Kidney tubule cell (primary cell): ENCODE measurements around the gene NALCN.

Experiments used
- DNase-seq: peaks from one replicate; pipeline ENCODE4 v3.0.0-alpha.2; 2018; ENCODE audit warnings: low spot score

The NALCN gene

DNA sequence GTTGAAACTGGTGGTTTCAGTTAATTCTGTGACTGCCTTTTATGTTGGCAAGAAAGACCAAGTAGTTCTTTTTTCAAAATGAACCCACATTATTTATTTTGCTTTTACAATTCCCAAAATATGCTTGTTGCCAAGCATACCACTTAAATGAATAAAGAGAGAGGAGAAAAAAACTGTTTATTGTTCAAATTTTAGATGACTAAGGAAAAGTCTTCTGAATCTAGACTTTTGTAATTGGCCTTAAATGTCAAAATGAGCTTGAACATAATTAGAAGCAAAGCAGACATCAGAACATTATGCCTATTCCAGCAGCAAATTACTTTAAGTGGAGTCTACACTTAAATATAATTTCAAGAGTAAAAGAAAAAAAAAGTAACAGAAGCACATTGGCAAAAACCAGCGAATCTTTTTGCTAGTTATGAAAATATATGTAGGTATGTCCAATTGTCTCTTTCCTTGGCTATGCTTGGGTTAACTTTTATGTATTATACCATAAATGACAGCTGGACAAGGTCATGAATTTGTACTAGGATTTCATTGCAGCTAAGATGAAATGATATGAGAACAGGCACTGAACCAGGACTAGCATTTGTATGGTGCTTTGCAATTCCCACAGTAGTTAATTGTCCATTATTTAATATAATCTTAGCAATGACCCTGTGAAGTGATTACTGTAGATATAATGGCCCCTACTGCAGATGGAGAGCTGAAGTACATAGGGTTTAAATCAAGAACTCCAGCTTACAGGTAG lies 211.9 kb downstream of the NALCN start:
- DNase-seq: no peak

DNA sequence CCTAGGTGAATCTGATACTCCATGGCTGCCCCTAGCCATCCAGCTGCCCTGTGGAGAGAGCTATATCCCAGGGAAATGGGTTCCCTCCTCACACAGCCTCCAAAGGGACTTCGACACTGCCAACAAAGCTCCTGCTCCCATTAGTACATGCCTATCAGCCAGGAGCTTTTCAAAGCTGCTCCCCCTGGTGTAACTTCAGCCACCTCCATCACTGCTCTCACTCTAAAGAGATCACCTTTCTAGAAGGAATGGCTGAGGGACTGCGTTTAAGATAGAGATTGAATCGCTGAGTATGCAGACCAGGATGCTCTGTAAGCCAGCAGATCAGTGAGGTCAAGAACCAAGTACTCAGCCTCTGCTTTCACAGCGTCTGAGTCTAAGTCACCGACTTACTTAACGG lies 213.7 kb downstream of the NALCN start:
- DNase-seq: no peak

DNA sequence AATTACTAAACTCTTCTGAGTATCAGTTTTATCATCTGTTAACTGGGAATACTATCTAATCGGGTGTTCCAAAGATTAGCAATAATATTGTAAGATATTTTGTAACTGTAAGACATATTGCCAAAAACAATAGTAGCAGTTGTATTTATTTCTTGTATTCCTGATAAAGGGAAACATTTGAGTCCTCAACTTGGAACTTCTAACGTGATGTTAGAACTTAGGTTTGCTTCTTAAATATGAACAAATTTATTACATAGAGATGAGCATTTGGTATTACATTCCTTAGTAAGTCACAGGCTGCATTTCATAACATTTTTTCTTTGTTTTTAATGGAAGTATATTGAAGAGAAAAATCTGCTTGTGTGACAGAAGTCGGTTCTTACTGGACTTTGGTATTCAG lies 225.3 kb downstream of the NALCN start:
- DNase-seq: no peak

DNA sequence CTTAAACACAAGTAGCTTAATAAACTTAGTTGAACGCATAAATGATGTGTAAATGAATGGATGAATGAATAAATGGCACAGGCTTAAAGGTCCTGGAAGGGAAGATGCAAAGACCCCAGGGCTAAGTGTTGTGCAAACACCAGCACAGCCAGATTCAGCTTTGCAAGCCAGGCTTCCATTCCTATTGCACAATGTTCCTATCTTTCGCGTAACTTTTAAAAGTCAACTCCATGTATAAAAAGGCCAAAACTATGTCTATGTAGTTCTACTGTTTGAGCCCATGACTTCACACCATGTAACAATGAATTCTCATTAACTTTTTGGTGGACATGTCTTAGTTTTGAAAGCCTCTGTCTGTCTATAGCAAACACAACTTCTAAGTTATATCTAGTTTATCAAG lies 226.0 kb downstream of the NALCN start:
- DNase-seq: no peak

DNA sequence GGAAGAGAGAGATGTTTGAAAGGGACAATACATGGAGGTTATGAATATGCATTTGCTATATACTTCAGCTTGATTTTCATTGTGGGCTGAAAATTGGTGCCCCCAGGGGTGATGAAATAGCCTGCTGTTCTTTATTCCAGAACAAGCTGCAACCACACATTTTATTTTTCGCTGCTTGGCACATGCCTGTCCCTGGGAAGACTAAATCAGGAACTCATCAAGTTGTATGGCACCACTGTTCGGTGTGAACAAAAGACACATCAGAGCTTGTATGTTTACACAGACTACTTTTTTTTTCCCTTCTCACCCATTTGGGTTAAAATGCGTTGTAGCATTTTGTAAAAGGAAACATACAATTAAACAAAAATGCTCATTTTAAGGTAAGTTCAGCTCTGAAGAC lies 230.7 kb downstream of the NALCN start:
- no peak for DNase-seq

DNA sequence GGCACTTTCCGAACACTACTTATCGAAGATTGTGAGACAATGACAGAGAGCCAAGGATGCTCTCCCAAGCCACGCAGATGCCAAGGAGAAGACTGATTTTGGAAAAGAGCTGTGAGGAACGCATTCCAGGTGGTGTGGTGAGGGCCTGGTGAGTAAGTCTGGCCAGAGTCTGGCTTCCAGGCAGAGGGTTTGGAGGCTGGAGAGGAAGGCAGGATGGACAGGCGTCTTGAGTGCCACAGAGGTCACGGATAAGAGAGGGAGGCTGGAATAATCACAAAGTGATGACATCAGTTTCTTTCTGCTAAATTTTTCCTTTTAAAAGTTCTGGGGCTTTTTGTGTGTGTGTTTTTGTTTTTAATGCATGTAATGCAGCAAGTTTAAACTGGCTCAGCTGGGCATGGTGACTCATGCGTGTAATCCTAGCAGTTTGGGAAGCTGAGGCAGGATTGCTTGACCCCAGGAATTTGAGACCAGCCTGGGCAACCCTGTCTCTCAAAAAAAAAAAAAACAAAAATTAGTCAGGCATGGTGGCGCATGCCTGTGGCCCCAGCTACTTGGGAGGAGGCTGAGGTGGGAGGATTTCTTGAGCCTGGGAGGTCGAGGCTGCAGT lies 235.1 kb downstream of the NALCN start:
- DNase-seq: no peak

DNA sequence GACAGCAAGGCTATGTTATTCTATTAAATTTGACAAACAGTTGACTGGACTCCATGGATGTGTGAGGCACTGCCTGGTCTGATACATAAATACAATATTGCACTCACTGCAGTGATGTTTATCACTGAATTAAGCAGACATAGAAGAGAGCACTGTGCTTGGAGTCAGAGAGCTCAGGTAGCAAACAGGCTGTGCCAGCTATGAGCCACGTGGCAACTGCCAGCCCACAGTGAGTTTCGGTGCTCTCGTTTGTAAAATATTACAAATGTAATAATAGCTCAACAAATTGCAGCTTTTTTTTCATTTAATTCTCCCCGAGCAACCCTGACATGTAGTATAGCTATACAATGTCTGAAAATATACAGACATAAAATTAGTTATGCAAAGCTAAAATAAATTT lies 237.3 kb downstream of the NALCN start:
- DNase-seq: no peak

DNA sequence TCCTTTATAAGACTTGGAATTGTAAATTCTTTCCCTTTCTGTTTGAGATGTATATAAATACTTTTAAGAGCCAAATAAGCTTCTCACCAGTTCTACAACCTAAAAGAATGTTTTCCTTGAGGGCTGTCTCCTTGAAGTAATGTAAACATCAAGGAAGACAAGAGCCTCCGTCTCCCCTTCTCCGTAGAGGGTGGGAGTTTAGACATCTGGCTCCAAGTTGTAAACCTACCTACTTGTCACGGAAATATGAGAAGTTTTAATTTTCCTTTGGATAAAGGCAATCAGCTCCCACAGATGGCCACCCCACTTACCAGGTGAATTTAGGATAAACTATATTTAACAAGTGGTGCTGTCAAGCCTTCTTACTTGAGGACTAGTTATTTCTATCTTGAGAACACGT lies 237.9 kb downstream of the NALCN start:
- DNase-seq: no peak

DNA sequence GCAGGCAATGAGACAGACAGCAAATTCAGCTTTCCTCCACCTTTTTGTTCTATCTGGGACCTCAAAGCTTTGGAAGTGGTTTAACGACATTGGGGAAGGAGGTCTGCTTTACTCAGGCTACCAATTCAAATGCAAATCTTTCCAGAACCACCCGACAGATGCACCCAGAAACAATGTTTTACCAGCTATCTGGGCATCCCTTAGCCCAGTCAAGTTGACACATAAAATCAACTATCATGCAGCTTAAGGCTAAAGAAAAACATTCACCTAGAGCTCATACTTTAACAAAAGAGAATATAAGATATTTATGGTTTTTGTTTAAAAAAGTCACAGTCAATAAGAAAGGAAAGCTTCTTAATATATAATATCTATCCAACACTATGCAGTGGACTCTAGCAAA lies 246.0 kb downstream of the NALCN start:
- DNase-seq: no peak

DNA sequence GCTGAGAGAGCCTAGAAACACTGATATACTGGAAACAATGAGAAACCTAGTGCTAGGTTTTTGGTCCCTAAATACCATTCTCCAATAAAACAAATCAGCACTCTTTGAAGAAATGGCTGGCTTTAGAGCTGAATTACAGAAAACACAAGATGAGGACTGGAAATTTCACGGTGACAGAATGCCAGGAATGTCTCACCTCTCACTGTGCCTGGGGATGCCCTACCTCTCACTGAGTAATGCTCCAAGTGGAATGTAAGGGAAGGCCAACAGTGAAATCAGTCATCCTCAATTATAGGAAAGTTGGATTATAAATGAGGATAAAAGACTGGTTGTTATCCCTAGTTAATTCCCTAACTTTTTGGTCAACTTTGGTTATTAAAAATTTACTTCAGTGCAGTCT lies 259.0 kb downstream of the NALCN start:
- peak; percentile 72 for DNase-seq

DNA sequence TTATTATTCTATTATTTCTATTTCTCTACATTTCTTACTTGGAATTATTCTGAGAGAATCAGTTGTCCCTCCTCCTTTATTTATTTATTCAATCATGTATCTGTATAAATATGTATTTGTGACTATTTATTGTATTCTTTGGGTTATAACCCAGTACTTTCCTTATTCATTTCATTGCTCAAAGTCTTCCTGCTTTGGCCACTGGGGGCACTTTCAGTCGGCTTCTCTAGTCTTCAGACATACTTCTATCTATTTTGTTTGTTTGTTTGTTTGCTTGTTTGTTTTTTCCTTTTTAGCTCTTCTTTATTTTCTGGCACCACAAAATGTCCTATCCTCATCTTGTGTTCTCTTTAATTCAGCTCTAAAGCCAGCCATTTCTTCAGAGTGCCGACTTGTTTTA lies 260.4 kb downstream of the NALCN start:
- no peak for DNase-seq

DNA sequence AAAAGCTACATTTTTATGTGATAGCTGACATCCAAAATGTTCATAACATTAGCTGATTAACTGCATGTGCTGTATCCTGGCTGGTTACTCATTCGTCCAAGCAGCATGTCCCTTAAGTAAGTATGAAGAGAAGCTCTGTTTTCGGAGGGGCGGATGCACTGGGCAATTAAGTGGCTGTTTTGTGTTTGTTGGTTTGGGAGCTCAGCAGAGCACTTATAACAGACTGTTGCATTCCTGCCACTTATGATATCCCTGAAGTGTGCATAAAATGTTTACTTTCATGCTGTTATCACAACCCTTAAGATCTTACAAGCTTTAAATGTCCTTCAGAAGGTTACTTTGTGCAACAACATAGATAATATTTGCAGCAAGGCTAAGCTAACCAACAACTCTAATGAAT lies 264.1 kb downstream of the NALCN start:
- no peak for DNase-seq

DNA sequence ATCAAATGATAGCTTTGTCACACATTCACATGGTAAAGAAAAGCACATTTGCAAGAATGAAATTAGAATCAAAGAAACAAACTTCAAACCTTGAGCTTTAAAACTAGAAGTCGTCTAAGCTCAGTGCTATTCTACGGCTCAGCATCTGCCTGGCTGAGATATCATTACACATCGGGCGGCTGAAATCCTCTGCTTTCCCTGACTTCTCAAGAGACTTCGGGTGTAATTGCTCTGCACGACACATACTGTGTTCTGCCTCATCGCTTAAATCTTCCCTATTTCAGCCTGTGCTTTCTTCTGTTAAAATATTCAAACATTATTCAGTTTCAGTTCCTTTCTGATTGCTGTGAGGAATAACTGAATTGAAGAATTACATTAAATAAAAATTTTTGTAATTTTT lies 265.3 kb downstream of the NALCN start:
- no peak for DNase-seq

DNA sequence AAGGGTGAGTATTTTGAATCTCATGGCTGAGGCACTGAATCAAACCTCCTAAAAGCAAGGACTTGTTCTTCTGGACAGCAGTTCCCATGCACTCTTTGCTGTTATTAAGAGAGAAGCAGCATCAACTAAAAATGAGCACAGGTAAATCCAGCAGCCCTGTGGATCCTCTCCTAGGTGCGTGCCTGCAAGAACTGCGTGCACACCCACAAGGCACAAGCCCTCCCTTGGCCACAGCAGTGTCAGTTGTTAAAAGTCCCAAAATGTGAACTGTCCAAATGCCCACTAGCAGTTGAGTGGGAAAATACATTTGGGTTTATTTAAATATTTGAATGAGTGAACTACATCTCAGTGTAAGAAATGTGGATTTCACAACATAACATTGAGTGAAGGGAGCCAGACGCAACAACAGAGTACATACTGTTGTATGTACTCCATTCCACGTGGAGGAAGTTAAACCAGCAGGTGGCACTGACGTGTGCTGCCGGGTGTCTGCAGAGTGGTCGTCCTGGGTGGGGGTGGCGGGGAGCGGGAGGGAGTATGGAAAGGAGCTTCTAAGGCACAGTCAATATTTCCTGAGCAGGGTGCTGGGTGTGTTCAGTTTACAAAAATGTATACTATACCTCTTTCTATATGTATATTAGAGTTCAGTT lies 266.4 kb downstream of the NALCN start:
- DNase-seq: no peak

DNA sequence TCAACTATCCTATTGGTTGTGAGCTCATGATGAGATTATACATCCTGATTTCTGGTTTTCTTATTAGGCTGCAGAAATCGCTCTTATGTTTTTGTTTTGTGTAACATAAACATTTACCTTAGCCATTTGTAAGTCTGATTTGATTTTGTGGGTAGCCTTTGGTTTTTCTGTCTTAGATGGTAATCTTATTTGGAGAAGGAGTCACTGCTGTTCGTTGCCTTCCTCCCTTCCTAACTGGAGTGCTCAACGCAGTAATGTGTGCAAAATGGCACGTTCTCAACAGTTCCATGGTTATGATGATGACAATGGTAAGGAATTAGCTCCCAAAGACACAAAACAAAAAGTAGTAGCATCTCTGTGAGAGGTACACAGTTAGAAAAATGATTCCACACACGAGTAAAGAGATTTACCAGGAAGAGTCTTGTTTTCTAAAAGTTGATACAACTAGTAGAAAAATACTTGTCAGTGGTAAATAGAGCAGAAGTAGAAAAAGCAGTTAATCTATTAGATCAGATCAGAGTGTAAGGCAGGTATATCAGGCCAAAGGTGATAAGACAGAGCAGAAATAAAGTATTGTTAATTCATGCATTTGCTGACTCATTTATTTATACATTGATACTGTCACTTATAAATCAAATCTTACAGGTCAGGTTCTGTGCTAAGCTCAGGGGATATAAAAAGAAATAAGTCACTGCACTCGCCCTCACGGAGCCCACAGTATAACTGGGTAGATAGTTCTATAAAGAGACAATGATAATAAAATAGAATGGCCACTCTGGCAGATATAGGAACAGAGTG lies 270.0 kb downstream of the NALCN start:
- DNase-seq: no peak

DNA sequence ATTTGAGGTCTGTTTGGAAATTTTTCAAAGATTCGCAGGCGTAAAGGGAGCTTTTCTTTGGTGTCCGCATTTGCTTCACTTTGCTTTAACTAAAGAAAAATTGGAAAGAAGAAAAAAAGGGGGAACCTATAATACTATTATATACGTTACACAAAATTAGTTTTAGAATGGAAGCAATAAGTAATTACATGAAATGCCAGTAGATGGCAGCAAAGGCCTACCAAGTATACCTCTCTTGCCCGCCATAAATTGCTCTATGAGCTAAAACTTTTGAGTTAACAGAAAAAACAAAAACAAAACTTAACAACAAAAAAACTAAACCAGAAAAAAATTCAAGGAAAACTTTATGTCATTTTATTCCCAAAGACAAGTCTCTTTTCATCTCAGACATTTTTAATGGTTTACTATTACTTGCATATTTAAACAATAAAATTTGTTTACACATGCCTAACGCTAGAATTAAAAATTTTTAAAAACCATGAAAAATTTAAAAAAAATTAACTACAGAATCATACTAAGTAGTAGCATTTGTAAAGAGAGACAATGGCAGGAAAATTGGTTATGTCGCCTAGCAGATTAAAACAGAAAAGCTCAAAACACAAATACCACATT lies 271.4 kb downstream of the NALCN start:
- DNase-seq: peak; percentile 62

DNA sequence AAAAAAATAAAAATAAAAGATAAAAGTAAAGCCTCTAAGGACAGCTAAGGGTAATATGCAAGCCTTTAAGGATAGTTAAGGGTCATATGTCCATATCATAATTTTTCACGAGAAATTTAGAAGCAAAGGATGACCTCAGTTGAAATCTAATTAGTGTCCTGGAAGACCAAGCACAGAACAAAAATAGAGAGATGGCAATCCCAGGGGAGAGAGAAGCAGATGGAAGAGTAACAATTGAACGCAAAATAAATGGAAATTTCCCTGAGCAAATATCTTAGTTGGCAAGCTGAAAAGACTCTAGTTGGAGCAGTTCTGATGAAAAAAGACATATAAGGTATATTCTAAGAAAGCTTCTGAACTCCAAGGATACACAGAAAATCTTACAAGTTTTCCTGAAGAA lies 275.4 kb downstream of the NALCN start:
- DNase-seq: no peak

DNA sequence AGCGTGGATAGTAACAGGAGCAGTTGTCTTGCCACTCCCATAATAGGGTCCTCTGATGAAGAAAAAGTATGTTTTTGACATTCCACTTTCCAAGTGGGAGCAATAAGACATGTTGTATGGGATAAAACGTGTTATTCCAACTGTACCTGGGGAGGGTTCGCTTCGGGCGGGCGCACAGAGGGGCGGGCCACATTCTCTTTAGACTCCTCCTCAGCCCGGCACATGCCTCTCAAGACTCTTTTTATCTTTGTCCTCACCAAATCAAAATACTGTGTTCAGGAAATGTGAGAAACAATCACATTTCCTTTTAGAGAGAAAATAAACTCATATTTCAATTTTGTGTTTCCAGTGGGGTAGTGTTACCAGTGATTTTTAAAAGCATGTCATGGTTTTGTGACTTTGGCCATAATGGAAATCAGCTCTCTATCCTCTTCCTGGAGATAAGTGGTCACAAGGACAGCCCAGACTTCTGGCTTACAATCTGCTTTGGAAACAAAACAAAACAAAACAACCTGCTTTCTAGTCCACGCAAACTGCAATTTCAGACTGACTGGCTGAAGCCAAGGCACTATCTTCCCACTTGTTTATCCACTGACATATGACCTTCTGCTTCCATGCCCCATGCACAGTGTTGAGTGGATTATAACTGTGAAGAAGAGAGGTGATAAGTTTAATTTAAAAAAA lies 276.1 kb downstream of the NALCN start:
- DNase-seq: no peak

DNA sequence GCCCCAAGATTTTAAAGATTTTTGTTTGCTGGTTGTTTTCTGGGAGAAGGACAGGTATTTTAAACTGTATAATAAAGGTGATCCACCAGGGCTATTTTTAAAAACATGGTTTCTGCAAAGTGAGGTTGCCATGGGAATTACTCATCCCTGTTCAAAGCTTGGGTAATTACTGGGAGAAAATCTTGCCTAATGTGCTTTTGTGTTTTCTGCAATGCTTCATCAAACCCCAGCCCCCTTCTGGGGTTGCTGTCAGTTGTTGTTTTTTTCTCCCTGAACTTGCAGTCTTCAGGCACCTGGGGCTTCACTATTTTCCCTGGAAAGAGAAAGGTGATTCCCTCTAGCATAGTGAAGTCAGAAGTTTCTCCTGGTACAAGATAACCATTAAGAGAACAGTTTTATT lies 277.2 kb downstream of the NALCN start:
- DNase-seq: peak; percentile 17

DNA sequence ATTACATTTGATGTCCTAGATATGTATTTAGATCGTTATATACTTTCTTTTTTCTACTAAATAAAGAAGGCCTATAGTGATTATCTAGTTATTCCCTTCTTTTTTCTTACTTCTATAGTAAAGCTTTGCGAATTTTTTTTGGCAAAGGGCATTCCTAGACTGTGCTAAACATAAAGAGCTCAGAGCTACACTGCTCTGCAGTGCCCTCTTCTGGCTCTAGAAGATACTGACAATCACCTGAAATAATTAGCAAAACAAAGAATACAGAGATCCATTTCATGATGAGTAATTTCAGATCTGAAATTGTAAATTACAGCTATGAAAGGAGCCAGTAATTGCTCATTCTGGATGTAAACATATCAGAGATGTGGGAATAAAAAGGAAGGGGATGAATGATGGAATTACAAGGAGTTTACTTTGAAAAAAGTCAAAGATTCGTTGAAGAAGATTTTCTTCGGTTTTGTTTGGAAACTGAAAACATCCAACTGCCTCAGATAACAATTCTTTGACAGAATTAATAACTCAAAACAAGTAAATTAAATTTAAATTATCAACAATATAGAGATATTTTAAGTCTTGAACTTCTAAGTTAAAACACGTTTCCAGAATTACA lies 288.5 kb downstream of the NALCN start:
- DNase-seq: peak; percentile 52

DNA sequence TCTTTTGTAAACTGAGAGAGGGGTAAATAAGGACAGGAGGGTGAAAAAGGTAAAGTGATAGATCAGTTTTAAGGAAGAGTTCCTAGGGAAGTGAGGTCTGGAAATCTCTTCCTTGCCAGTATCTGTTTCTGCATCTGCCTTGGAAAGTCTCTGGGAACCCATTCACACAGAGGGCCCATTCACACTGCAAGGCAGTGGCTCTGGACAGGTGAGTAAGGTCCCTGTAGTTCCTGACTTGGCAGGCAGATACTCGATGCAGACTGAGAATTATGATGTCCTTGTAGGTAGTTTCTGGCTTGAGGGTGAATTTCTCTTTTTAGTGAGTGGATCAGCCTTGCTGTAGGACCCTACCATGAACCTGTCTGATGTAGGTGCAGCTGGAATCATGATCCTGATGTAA lies 293.3 kb downstream of the NALCN start:
- no peak for DNase-seq
